NCI-H774 (cell line): ENCODE results near the gene E4F1.
"Not testable (repeated sequence)": the region's sequence is repeated elsewhere in the genome, so short reads cannot be mapped to it uniquely, and the experiment has no call there.

ENCODE experiments used
- DNase-seq: peaks from one replicate; lab custom pipeline; 2025; lab: John Stamatoyannopoulos, UW

The E4F1 gene

GRCh38 chr16:2231016-2231931, 7.9 kb downstream of the E4F1 start:
- DNase-seq: no peak

- no peak for DNase-seq
Observed at GRCh38 chr16:2232094-2232990, 9.0 kb downstream of the E4F1 start.

- no peak for DNase-seq
Observed at GRCh38 chr16:2233046-2233775, 9.8 kb downstream of the E4F1 start.

- peak; percentile 76 for DNase-seq
Observed at GRCh38 chr16:2233872-2234812, 10.8 kb downstream of the E4F1 start.

- no peak for DNase-seq
Observed at GRCh38 chr16:2234813-2235170, 11.4 kb downstream of the E4F1 start.

- no peak for DNase-seq
Observed at GRCh38 chr16:2235234-2235651, 11.9 kb downstream of the E4F1 start.

- DNase-seq: no peak
Observed at GRCh38 chr16:2235695-2236336, 12.4 kb downstream of the E4F1 start.

GRCh38 chr16:2236337-2237101, 13.1 kb downstream of the E4F1 start, which contains the start of gene DNASE1L2:
Gene DNASE1L2 (plus strand): TSS chr16:2236444. CDS start chr16:2236817, 373 bp downstream.
- no peak for DNase-seq

- DNase-seq: no peak
Observed at GRCh38 chr16:2237102-2237482, 13.7 kb downstream of the E4F1 start.

GRCh38 chr16:2237493-2238149, 14.2 kb downstream of the E4F1 start:
- DNase-seq: no peak

- no peak for DNase-seq
Observed at GRCh38 chr16:2238150-2238837, 14.9 kb downstream of the E4F1 start.

- DNase-seq: no peak
Observed at GRCh38 chr16:2238838-2239675, 15.7 kb downstream of the E4F1 start.

GRCh38 chr16:2240331-2240730, 16.9 kb downstream of the E4F1 start:
- not testable (repeated sequence) for DNase-seq

- no peak for DNase-seq
Observed at GRCh38 chr16:2242598-2242997, 19.2 kb downstream of the E4F1 start.

- DNase-seq: no peak
Observed at GRCh38 chr16:2243031-2243528, 19.7 kb downstream of the E4F1 start.

- DNase-seq: no peak
Observed at GRCh38 chr16:2243781-2244180, 20.4 kb downstream of the E4F1 start.

- no peak for DNase-seq
Observed at GRCh38 chr16:2244301-2244700, 20.9 kb downstream of the E4F1 start.
